K562 (cell line): ENCODE data around the gene MGAT4C. TPM values are rescaled to one million over a fixed set of nuclear protein-coding genes. Genes with fewer than 3 reads are reported as not detected.

Experiments used
- ATAC-seq: fragments of 200-7000 bp; cut with Tn5 transposase; 3 replicates; pipeline ENCODE4 v1.9.1; 2020; ENCODE audit warnings: moderate library complexity
- BruUV-seq: library from RNA; stranded (reverse); fragments of 400-500 nt; replicated peaks from 2 replicates; lab custom pipeline; 2021; lab: Mats Ljungman, UMichigan
- CTCF ChIA-PET: fragments of 300-600 bp; formaldehyde crosslinking; extraction: SDS; loops from one replicate; lab custom pipeline; 2021; ENCODE audit warnings: low intra/inter-chr PET ratio; lab: Yijun Ruan, JAX
- POLR2A ChIA-PET: fragments of 300-600, 350-650 bp; sonication (Branson Sonifier 250); formaldehyde crosslinking; extraction: SDS; loops from one replicate; lab custom pipeline; 2021; ENCODE audit warnings: antibody characterized with exemption, inconsistent platforms; lab: Yijun Ruan, JAX
- DNase-seq, 4 experiments: peaks; one replicate each; pipeline versions ENCODE4 v3.0.0 to v3.0.0-alpha.2; 2011 to 2018; ENCODE audit warnings: low spot score in 3 of 4, mixed read lengths in 3 of 4; ENCODE audit errors: extremely low read depth in 1 of 4
- FAIRE-seq: peaks from 2 replicates; lab custom pipeline; 2011; peaks lifted over from hg19 to GRCh38; lab: Jason Lieb, UNC
- H2AFZ ChIP-seq: 2 replicates; pipeline ENCODE4 v1.6.0; 2011; ENCODE audit warnings: low read depth, low read length, control low read depth, inconsistent platforms
- H3K27ac ChIP-seq: fragments of 200-600 bp; 3 replicates; pipeline ENCODE4 v1.8.0; 2011; ENCODE audit warnings: low read depth, mild to moderate bottlenecking, control low read depth, inconsistent platforms, low read length, moderate library complexity, mixed read lengths; ENCODE audit errors: extremely low read depth
- H3K27me3 ChIP-seq, 2 experiments: fragments of 300-600 bp in 1 of 2; 2 replicates in 1 of 2; 3 replicates in 1 of 2; pipeline versions ENCODE4 v1.6.0 to v1.8.0; 2011; ENCODE audit warnings: inconsistent platforms in 2 of 2, low read length in 2 of 2, mild to moderate bottlenecking in 1 of 2, mixed read lengths in 1 of 2, moderate library complexity in 1 of 2; ENCODE audit not compliant: control insufficient read depth in 2 of 2, insufficient read depth in 2 of 2
- H3K36me3 ChIP-seq: fragments of 300-600 bp; 3 replicates; pipeline ENCODE4 v1.8.0; 2011; ENCODE audit warnings: mild to moderate bottlenecking, low read length, inconsistent platforms; ENCODE audit not compliant: control insufficient read depth, insufficient read depth
- H3K4me1 ChIP-seq, 2 experiments: fragments of 200-600 bp in 1 of 2; replicated peaks in 1 of 2; 2 replicates in 1 of 2; 3 replicates in 1 of 2; pipeline versions ENCODE4 v1.5.1 to v1.8.0; 2011; ENCODE audit warnings: inconsistent platforms in 2 of 2, low read length in 2 of 2, mild to moderate bottlenecking in 1 of 2, mixed read lengths in 1 of 2, moderate library complexity in 1 of 2; ENCODE audit not compliant: control insufficient read depth in 2 of 2, insufficient read depth in 2 of 2
- H3K4me2 ChIP-seq: 2 replicates; pipeline ENCODE4 v1.6.1; 2011; ENCODE audit warnings: low read length, control low read depth, inconsistent platforms, mixed read lengths; ENCODE audit not compliant: insufficient read depth
- H3K4me3 ChIP-seq: fragments of 200-600 bp; sonication (generic), shearing (Covaris generic); 2 replicates; pipeline ENCODE4 v1.5.1; 2016; ENCODE audit warnings: control low read depth, inconsistent platforms
- H3K79me2 ChIP-seq: fragments of 200-600 bp; 3 replicates; pipeline ENCODE4 v1.8.0; 2011; ENCODE audit warnings: low read length, inconsistent platforms; ENCODE audit not compliant: control insufficient read depth, insufficient read depth
- H3K9ac ChIP-seq, 2 experiments: 2 replicates each; pipeline versions ENCODE4 v1.6.0 to v1.6.1; 2011; ENCODE audit warnings: low read depth in 2 of 2, low read length in 2 of 2, control low read depth in 1 of 2, inconsistent platforms in 1 of 2, mild to moderate bottlenecking in 1 of 2, mixed read lengths in 1 of 2; ENCODE audit not compliant: insufficient read depth in 1 of 2
- H3K9me1 ChIP-seq: one replicate; pipeline ENCODE4 v1.6.0; 2011; ENCODE audit warnings: inconsistent platforms, mild to moderate bottlenecking, low read length, moderate library complexity; ENCODE audit not compliant: control insufficient read depth, insufficient read depth
- H3K9me3 ChIP-seq: replicated peaks from 2 replicates; pipeline ENCODE4 v1.5.1; 2011; ENCODE audit warnings: low read depth, low read length, inconsistent platforms; ENCODE audit not compliant: control insufficient read depth, insufficient read depth
- H4K20me1 ChIP-seq: replicated peaks from 2 replicates; pipeline ENCODE4 v1.6.1; 2011; ENCODE audit warnings: low read length, inconsistent platforms, mixed read lengths; ENCODE audit not compliant: control insufficient read depth, insufficient read depth
- ARID2 ChIP-seq: fragments of 450-650 bp; IDR thresholded peaks from 2 replicates; pipeline ENCODE4 v1.6.1; 2017; ENCODE audit warnings: antibody characterized with exemption, mild to moderate bottlenecking
- CC2D1A ChIP-seq: fragments of 450-650 bp; IDR thresholded peaks from 2 replicates; pipeline ENCODE4 v1.6.1; 2017; ENCODE audit warnings: mild to moderate bottlenecking
- CEBPB ChIP-seq: fragments of 450-650 bp; IDR thresholded peaks from 2 replicates; pipeline ENCODE4 v1.6.1; 2016; ENCODE audit warnings: missing genetic modification characterization, missing compliant biosample characterization
- CEBPG ChIP-seq, 3 experiments: fragments of 200-800 bp in 1 of 3; sonication (Bioruptor generic) in 1 of 3; sonication (generic) in 1 of 3; formaldehyde crosslinking in 1 of 3; IDR thresholded peaks in 2 of 3; conservative IDR thresholded peaks in 1 of 3; 2 replicates each; pipeline versions ENCODE4 v1.6.1 to v1.8.0; 2016 to 2022; ENCODE audit warnings: missing compliant biosample characterization in 2 of 3, missing genetic modification characterization in 2 of 3, mild to moderate bottlenecking in 1 of 3, missing genetic modification reagents in 1 of 3
- ERF ChIP-seq: fragments of 450-650 bp; formaldehyde crosslinking; IDR thresholded peaks from 2 replicates; pipeline ENCODE4 v1.4.0; 2020; ENCODE audit warnings: mild to moderate bottlenecking, mixed read lengths
- ESRRA ChIP-seq: fragments of 450-650 bp; IDR thresholded peaks from 2 replicates; pipeline ENCODE4 v1.6.1; 2014; ENCODE audit warnings: low read depth, mild to moderate bottlenecking, moderate library complexity, borderline replicate concordance
- GMEB1 ChIP-seq: fragments of 250-450 bp; sonication (Bioruptor Pico); IDR thresholded peaks from 2 replicates; pipeline ENCODE4 v1.4.0; 2020; ENCODE audit warnings: mild to moderate bottlenecking
- ILK ChIP-seq: fragments of 450-650 bp; IDR thresholded peaks from 2 replicates; pipeline ENCODE4 v1.6.1; 2016; ENCODE audit warnings: missing genetic modification characterization, low read depth, mild to moderate bottlenecking, missing compliant biosample characterization, moderate library complexity, borderline replicate concordance
- MEF2A ChIP-seq: IDR thresholded peaks from 2 replicates; pipeline ENCODE4 v1.6.1; 2011; ENCODE audit warnings: low read depth, mild to moderate bottlenecking, low read length, moderate library complexity; ENCODE audit not compliant: control insufficient read depth
- NFE2 ChIP-seq: IDR thresholded peaks from 2 replicates; pipeline ENCODE4 v1.6.1; 2014; ENCODE audit warnings: antibody characterized with exemption, low read depth
- ZNF12 ChIP-seq: sonication (generic); formaldehyde crosslinking; IDR thresholded peaks from 2 replicates; pipeline ENCODE4 v1.4.0; 2020; ENCODE audit warnings: mild to moderate bottlenecking, missing genetic modification reagents
- in situ Hi-C: fragments of 300-500 bp; cut with MboI; formaldehyde crosslinking; loops from 4 replicates; pipeline ENCODE4 v1.15.0; 2018; ENCODE audit warnings: inconsistent platforms, mixed read lengths
- intact Hi-C: fragments of 100-400 bp; cut with micrococcal nuclease; formaldehyde crosslinking; loops from 2 replicates; pipeline ENCODE4 v1.14.2; 2022
- polyA plus RNA-seq, 8 experiments: library from polyadenylated mRNA; depleted of rRNA in 4 of 8; stranded (reverse) in 5 of 8; unstranded in 3 of 8; fragments of >200 nt; fragmentation: Nextera tagmentation in 2 of 8; fragmentation: Illumina TruSeq in 1 of 8; extraction: Ambion mirVana in 2 of 8; extraction: Trizol in 1 of 8; gene quantifications; 2 replicates each; pipeline versions ENCODE4 v1.2.1 to v1.2.3, GENCODE V29; 2011 to 2014; ENCODE audit warnings: inconsistent platforms in 1 of 8, missing spikeins in 1 of 8
- total RNA-seq, 7 experiments: library from RNA; depleted of rRNA in 6 of 7; stranded (reverse); fragments of >200 nt in 6 of 7; fragmentation: Illumina TruSeq in 2 of 7; extraction: Trizol in 2 of 7; gene quantifications; 2 replicates each; pipeline versions ENCODE4 v1.2.1 to v1.2.3, GENCODE V29; 2011 to 2021; ENCODE audit warnings: low replicate concordance in 1 of 7

Gene MGAT4C
- total and polyA plus RNA-seq, 9 of the 15 experiments (the other 6 are each of a cell fraction or from before 2014, with no cell fraction given): not detected

- CTCF ChIA-PET: no interaction called here
- Histone ChIP-seq H3K79me2 (no peaks in the 10 kb centered on the region), H3K4me1 (no peaks in the 10 kb centered on the region), H3K27me3 (no peaks in the 10 kb centered on the region), H3K9ac (no peak overlapping the region), H3K4me3 (no peak overlapping the region), H3K9me1 (no peaks in the 10 kb centered on the region), H3K9me3 (no peaks in the 10 kb centered on the region), H3K4me2 (no peak overlapping the region), H2AFZ (no peak overlapping the region), H4K20me1 (no peaks in the 10 kb centered on the region), H3K27ac (no peak overlapping the region), H3K36me3 (no peaks in the 10 kb centered on the region)
- no TSS peak for BruUV-seq
- intact Hi-C loops (no loop called here), in situ Hi-C loops (no loop called here)
- FAIRE-seq: no peak
- POLR2A ChIA-PET: no interaction called here
- ATAC-seq: no peak
- TF ChIP-seq CC2D1A (no peak), CEBPG (CRISPR knock-in tag; IDR thresholded peaks at IDR 0.05) (no peak), CEBPG (tag; conservative IDR thresholded peaks at IDR 0.05 in 1 of 2, IDR thresholded peaks at IDR 0.05 in 1 of 2) (no peak), ERF (no peak), ZNF12 (no peak), MEF2A (no peak), CEBPB (tag) (no peak), ILK (tag) (no peak), NFE2 (no peak), ESRRA (no peak), ARID2 (no peak), GMEB1 (CRISPR knock-in tag) (no peak)
- no peak for DNase-seq
Observed at GRCh38 chr12:85971800-85972199, 284.4 kb downstream of the MGAT4C start.
